Measurements from ENCODE around the gene XRCC4.

DNA sequence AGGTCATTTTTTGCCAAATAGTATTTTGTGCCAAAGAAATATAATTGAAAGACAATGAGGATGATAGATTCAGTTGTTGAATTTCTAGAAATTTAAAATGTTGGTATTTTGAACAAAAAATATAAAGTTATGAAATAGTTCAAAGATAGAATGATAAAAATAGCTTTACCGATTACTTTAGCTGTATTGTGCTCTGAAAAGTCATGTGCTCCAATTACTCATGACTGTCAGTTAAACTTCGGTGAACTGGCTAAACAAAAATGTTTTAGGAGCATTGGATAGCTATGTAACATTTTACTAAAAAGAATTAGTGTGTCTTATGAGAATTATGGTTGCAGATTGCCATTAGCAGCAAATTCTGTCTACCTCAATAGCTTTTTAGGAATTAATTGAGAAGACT, 216.9 kb downstream of the XRCC4 start:
- TF ChIP-seq, protein P1, sequence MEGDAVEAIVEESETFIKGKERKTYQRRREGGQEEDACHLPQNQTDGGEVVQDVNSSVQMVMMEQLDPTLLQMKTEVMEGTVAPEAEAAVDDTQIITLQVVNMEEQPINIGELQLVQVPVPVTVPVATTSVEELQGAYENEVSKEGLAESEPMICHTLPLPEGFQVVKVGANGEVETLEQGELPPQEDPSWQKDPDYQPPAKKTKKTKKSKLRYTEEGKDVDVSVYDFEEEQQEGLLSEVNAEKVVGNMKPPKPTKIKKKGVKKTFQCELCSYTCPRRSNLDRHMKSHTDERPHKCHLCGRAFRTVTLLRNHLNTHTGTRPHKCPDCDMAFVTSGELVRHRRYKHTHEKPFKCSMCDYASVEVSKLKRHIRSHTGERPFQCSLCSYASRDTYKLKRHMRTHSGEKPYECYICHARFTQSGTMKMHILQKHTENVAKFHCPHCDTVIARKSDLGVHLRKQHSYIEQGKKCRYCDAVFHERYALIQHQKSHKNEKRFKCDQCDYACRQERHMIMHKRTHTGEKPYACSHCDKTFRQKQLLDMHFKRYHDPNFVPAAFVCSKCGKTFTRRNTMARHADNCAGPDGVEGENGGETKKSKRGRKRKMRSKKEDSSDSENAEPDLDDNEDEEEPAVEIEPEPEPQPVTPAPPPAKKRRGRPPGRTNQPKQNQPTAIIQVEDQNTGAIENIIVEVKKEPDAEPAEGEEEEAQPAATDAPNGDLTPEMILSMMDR (IDR thresholded peaks at IDR 0.05 in 4 of 5, conservative IDR thresholded peaks at IDR 0.05 in 1 of 5), result no peak
- no peak for TF ChIP-seq POLR2A (IDR thresholded peaks at IDR 0.05)

Data from gastrocnemius medialis (tissue), 4 donors.